HCT116 (cell line): ENCODE data around the gene ASPRV1. TPM values are rescaled to one million over a fixed set of nuclear protein-coding genes. Genes with fewer than 3 reads are reported as not detected.

Experiments used
- ATAC-seq: fragments of 200-7000 bp; cut with Tn5 transposase; 2 replicates; pipeline ENCODE4 v1.9.1; 2020; ENCODE audit warnings: mild to moderate bottlenecking, moderate library complexity
- BruUV-seq: library from RNA; stranded (reverse); fragments of 400-500 nt; replicated peaks from 2 replicates; lab custom pipeline; 2021; lab: Mats Ljungman, UMichigan
- CTCF ChIA-PET: fragments of 300-600 bp; sonication (Branson Sonifier 250); formaldehyde crosslinking; loops from one replicate; lab custom pipeline; 2021; ENCODE audit warnings: antibody characterized with exemption; lab: Charles Lee
- POLR2A ChIA-PET: fragments of 300-600, 350-600 bp; sonication (Branson Sonifier 250); formaldehyde crosslinking; loops from one replicate; lab custom pipeline; 2021; ENCODE audit warnings: antibody characterized with exemption; lab: Charles Lee
- RAD21 ChIA-PET, 2 experiments: fragments of 300-600 bp; sonication (Branson Sonifier 250); formaldehyde crosslinking; loops; one replicate each; lab custom pipeline; 2023; ENCODE audit warnings: low total read pairs in 2 of 2; ENCODE audit not compliant: uncharacterized antibody in 2 of 2, unreplicated experiment in 2 of 2, low non-redundant PET in 1 of 2; lab: Charles Lee
- DNase-seq: peaks from one replicate; pipeline ENCODE4 v3.0.0-alpha.2; 2010; ENCODE audit warnings: low read depth, low spot score
- H2AFZ ChIP-seq: fragments of 200-600 bp; shearing (Covaris generic), sonication (generic); 2 replicates; pipeline ENCODE4 v1.6.1; 2017; ENCODE audit warnings: low read depth, mixed run types, mixed read lengths, antibody characterized with exemption, low read length; ENCODE audit not compliant: poor library complexity, severe bottlenecking
- H3K27ac ChIP-seq: 2 replicates; pipeline ENCODE4 v1.5.1; 2012; ENCODE audit warnings: low read depth, low read length
- H3K27me3 ChIP-seq: fragments of 200-600 bp; sonication (generic); 2 replicates; pipeline ENCODE4 v1.6.1; 2016; ENCODE audit warnings: mixed run types, low read length, mixed read lengths; ENCODE audit not compliant: insufficient read depth
- H3K36me3 ChIP-seq, 2 experiments: fragments of 200-500 bp in 1 of 2; fragments of 200-600 bp in 1 of 2; sonication (Bioruptor generic) in 1 of 2; sonication (generic) in 1 of 2; 2 replicates each; pipeline versions ENCODE4 v1.5.1 to v1.6.1; 2014 to 2016; ENCODE audit warnings: low read length in 2 of 2, inconsistent platforms in 1 of 2, mixed read lengths in 1 of 2, mixed run types in 1 of 2; ENCODE audit not compliant: insufficient read depth in 2 of 2, control insufficient read depth in 1 of 2
- H3K4me1 ChIP-seq, 2 experiments: fragments of 200-600 bp in 1 of 2; sonication (generic) in 1 of 2; 2 replicates each; pipeline versions ENCODE4 v1.5.1 to v1.6.1; 2012 to 2017; ENCODE audit warnings: low read length in 2 of 2, inconsistent platforms in 1 of 2, mild to moderate bottlenecking in 1 of 2, mixed read lengths in 1 of 2, mixed run types in 1 of 2, moderate library complexity in 1 of 2; ENCODE audit not compliant: insufficient read depth in 2 of 2, control insufficient read depth in 1 of 2
- H3K4me2 ChIP-seq: fragments of 200-600 bp; sonication (generic); 2 replicates; pipeline ENCODE4 v1.6.1; 2017; ENCODE audit warnings: mixed run types, low read length, mixed read lengths
- H3K4me3 ChIP-seq, 2 experiments: fragments of 200-600 bp in 1 of 2; sonication (generic) in 1 of 2; replicated peaks in 1 of 2; 2 replicates each; pipeline ENCODE4 v1.5.1; 2011 to 2016; ENCODE audit warnings: low read length in 2 of 2, control low read depth in 1 of 2, low read depth in 1 of 2, mild to moderate bottlenecking in 1 of 2, mixed read lengths in 1 of 2, mixed run types in 1 of 2
- H3K79me2 ChIP-seq: fragments of 200-600 bp; sonication (generic); 2 replicates; pipeline ENCODE4 v1.6.1; 2017; ENCODE audit warnings: mild to moderate bottlenecking, mixed run types, low read length, moderate library complexity, mixed read lengths; ENCODE audit not compliant: insufficient read depth
- H3K9ac ChIP-seq: fragments of 200-600 bp; sonication (generic); 2 replicates; pipeline ENCODE4 v1.6.1; 2016; ENCODE audit warnings: low read length, mixed read lengths
- H3K9me2 ChIP-seq: fragments of 200-600 bp; sonication (generic), shearing (Covaris generic); 2 replicates; pipeline ENCODE4 v1.6.1; 2017; ENCODE audit warnings: mixed run types, mild to moderate bottlenecking, moderate library complexity; ENCODE audit not compliant: insufficient read depth
- H3K9me3 ChIP-seq, 2 experiments: fragments of 200-500 bp in 1 of 2; fragments of 200-600 bp in 1 of 2; sonication (Bioruptor generic) in 1 of 2; sonication (generic) in 1 of 2; 2 replicates each; pipeline ENCODE4 v1.6.1; 2014 to 2017; ENCODE audit warnings: low read length in 2 of 2, mixed read lengths in 2 of 2, inconsistent platforms in 1 of 2, low read depth in 1 of 2, mild to moderate bottlenecking in 1 of 2, mixed run types in 1 of 2, moderate library complexity in 1 of 2; ENCODE audit not compliant: control insufficient read depth in 1 of 2, insufficient read depth in 1 of 2
- H4K20me1 ChIP-seq: fragments of 200-600 bp; sonication (generic), shearing (Covaris generic); 2 replicates; pipeline ENCODE4 v1.6.1; 2017; ENCODE audit warnings: mixed run types, mild to moderate bottlenecking, moderate library complexity; ENCODE audit not compliant: insufficient read depth
- ATF3 ChIP-seq: IDR thresholded peaks from 2 replicates; pipeline ENCODE4 v1.6.1; 2012
- CBX3 ChIP-seq: IDR thresholded peaks from 2 replicates; pipeline ENCODE4 v1.6.1; 2012; ENCODE audit warnings: low read depth
- CEBPB ChIP-seq: IDR thresholded peaks from 2 replicates; pipeline ENCODE4 v1.6.1; 2012; ENCODE audit warnings: low read depth
- CTCF ChIP-seq, 3 experiments: fragments of 200-600 bp in 1 of 3; sonication (generic) in 1 of 3; IDR thresholded peaks in 2 of 3; conservative IDR thresholded peaks in 1 of 3; 2 replicates each; pipeline ENCODE4 v1.5.1; 2012 to 2017; ENCODE audit warnings: low read depth in 2 of 3, low read length in 2 of 3, antibody characterized with exemption in 1 of 3, borderline replicate concordance in 1 of 3, control low read depth in 1 of 3, mild to moderate bottlenecking in 1 of 3, mixed read lengths in 1 of 3, mixed run types in 1 of 3, moderate library complexity in 1 of 3; ENCODE audit not compliant: insufficient read depth in 1 of 3
- EGR1 ChIP-seq: IDR thresholded peaks from 2 replicates; pipeline ENCODE4 v1.6.1; 2012; ENCODE audit warnings: low read depth
- ELF1 ChIP-seq: IDR thresholded peaks from 2 replicates; pipeline ENCODE4 v1.6.1; 2012; ENCODE audit warnings: low read depth, borderline replicate concordance
- EZH2phosphoT487 ChIP-seq: fragments of 200-600 bp; IDR thresholded peaks from 2 replicates; pipeline ENCODE4 v1.6.1; 2018; ENCODE audit warnings: antibody characterized with exemption, borderline replicate concordance
- FOSL1 ChIP-seq: IDR thresholded peaks from 2 replicates; pipeline ENCODE4 v1.6.1; 2012; ENCODE audit warnings: low read depth
- JUND ChIP-seq: IDR thresholded peaks from 2 replicates; pipeline ENCODE4 v1.6.1; 2012
- MAX ChIP-seq: IDR thresholded peaks from 2 replicates; pipeline ENCODE4 v1.6.1; 2012
- POLR2A ChIP-seq: IDR thresholded peaks from 2 replicates; pipeline ENCODE4 v1.7.0; 2011; ENCODE audit warnings: borderline replicate concordance; ENCODE audit not compliant: insufficient read depth, insufficient read length; ENCODE audit errors: extremely low read depth
- POLR2AphosphoS5 ChIP-seq: IDR thresholded peaks from 2 replicates; pipeline ENCODE4 v1.6.1; 2011; ENCODE audit warnings: mild to moderate bottlenecking, low read depth, low read length, moderate library complexity
- RAD21 ChIP-seq: IDR thresholded peaks from 2 replicates; pipeline ENCODE4 v1.6.1; 2012; ENCODE audit warnings: low read depth, mild to moderate bottlenecking
- SP1 ChIP-seq: IDR thresholded peaks from 2 replicates; pipeline ENCODE4 v1.6.1; 2012; ENCODE audit warnings: low read depth
- SRF ChIP-seq: IDR thresholded peaks from 2 replicates; pipeline ENCODE4 v1.6.1; 2012; ENCODE audit warnings: low read depth
- TCF7L2 ChIP-seq: IDR thresholded peaks from 2 replicates; pipeline ENCODE4 v1.7.0; 2011; ENCODE audit warnings: borderline replicate concordance, inconsistent platforms; ENCODE audit not compliant: insufficient read depth, insufficient read length; ENCODE audit errors: extremely low read depth
- ZBTB33 ChIP-seq: IDR thresholded peaks from 2 replicates; pipeline ENCODE4 v1.6.1; 2011; ENCODE audit warnings: mild to moderate bottlenecking, low read length, moderate library complexity; ENCODE audit not compliant: insufficient replicate concordance; ENCODE audit errors: extremely low read depth
- ZFX ChIP-seq: fragments of 450-650 bp; IDR thresholded peaks from 2 replicates; pipeline ENCODE4 v1.6.1; 2017
- intact Hi-C: fragments of 100-400 bp; cut with micrococcal nuclease; formaldehyde crosslinking; loops from 2 replicates; pipeline ENCODE4 v1.10.0; 2022
- total RNA-seq: library from RNA; stranded (reverse); gene quantifications from one replicate; pipeline ENCODE4 v1.2.1, GENCODE V29; 2021; ENCODE audit not compliant: unreplicated experiment

The ASPRV1 gene
- total RNA-seq, 1 experiment from 2014 or later, result 1.1 TPM

- Histone ChIP-seq H3K4me1 (peaks cover 5 to 13% of the 10 kb centered on the region in 2 experiments; a peak in 3 of 4 replicates), H3K4me3 (no peak overlapping the region), H3K27ac (no peak overlapping the region), H3K79me2 (no peaks in the 10 kb centered on the region), H3K36me3 (no peaks in the 10 kb centered on the region), H3K9ac (no peak overlapping the region), H3K9me2 (no peaks in the 10 kb centered on the region), H3K27me3 (no peaks in the 10 kb centered on the region), H4K20me1 (no peaks in the 10 kb centered on the region), H3K4me2 (no peak overlapping the region), H3K9me3 (no peaks in the 10 kb centered on the region), H2AFZ (no peak overlapping the region)
- ChIA-PET CTCF (no interaction called here), POLR2A (no interaction called here), RAD21 (no interaction called here)
- ATAC-seq (no peak), DNase-seq (no peak)
- TF ChIP-seq TCF7L2, result no peak
- no peak for TF ChIP-seq MAX
- no peak for TF ChIP-seq ELF1
- no peak for TF ChIP-seq FOSL1
- TF ChIP-seq POLR2AphosphoS5, result no peak
- no peak for TF ChIP-seq JUND
- TF ChIP-seq RAD21, result no peak
- no TSS peak for BruUV-seq
- intact Hi-C loops, result no loop called here
Measured at GRCh38 chr2:70007151-70007550, 45.7 kb upstream of the ASPRV1 start.

GRCh38 chr2:70006447-70006784 is 45.0 kb upstream of the ASPRV1 start:
- Histone ChIP-seq H3K27me3 (no peaks in the 10 kb centered on the region), H4K20me1 (no peaks in the 10 kb centered on the region), H3K4me3 (no peak overlapping the region), H3K9me3 (no peaks in the 10 kb centered on the region), H2AFZ (no peak overlapping the region), H3K4me2 (no peak overlapping the region), H3K27ac (no peak overlapping the region), H3K4me1 (peaks cover 5 to 13% of the 10 kb centered on the region in 2 experiments; a peak in 3 of 4 replicates), H3K9ac (no peak overlapping the region), H3K79me2 (no peaks in the 10 kb centered on the region), H3K9me2 (no peaks in the 10 kb centered on the region), H3K36me3 (no peaks in the 10 kb centered on the region)
- ChIA-PET CTCF (no interaction called here), RAD21 (no interaction called here), POLR2A (no interaction called here)
- DNase-seq (no peak), ATAC-seq (no peak)
- intact Hi-C loops, result no loop called here
- no TSS peak for BruUV-seq
- TF ChIP-seq CBX3, result no peak
- no peak for TF ChIP-seq FOSL1
- TF ChIP-seq ATF3, result no peak
- no peak for TF ChIP-seq EGR1
- no peak for TF ChIP-seq POLR2AphosphoS5
- no peak for TF ChIP-seq EZH2phosphoT487
- TF ChIP-seq MAX, result no peak
- TF ChIP-seq ZBTB33, result no peak
- TF ChIP-seq RAD21, result no peak
- TF ChIP-seq ZFX, result no peak
- TF ChIP-seq POLR2A, result no peak
- TF ChIP-seq SRF, result no peak
- no peak for TF ChIP-seq CTCF (IDR thresholded peaks at IDR 0.05 in 2 of 3, conservative IDR thresholded peaks at IDR 0.05 in 1 of 3; ENCODE audit: borderline replicate concordance in 1 of 3, insufficient read depth in 1 of 3, low read depth in 2 of 3, low read length in 2 of 3)
- TF ChIP-seq CEBPB, result no peak
- no peak for TF ChIP-seq SP1
- TF ChIP-seq TCF7L2, result no peak
